Frontal cortex (tissue), 4 donors: ENCODE results near the gene SATB2. TPM values are rescaled to one million over a fixed set of nuclear protein-coding genes. Genes with fewer than 3 reads are reported as not detected.

ENCODE experiments used
- DNase-seq, 2 donors: peaks; one replicate each; pipeline ENCODE4 v3.0.0; 2012; ENCODE audit warnings: low spot score in 2 of 2
- FAIRE-seq: peaks from 2 replicates; lab custom pipeline; 2012; peaks lifted over from hg19 to GRCh38; lab: Jason Lieb, UNC
- total RNA-seq: library from RNA; depleted of rRNA; stranded (reverse); fragments of >200 nt; gene quantifications from one replicate; pipeline ENCODE4 v1.2.3, GENCODE V29; 2014
- donor health status: control.
- donor health status: control.
- donor health status: control.

Gene SATB2
- total RNA-seq, 1 donor from 2014 or later = 440 TPM

- DNase-seq = no peak
Observed at GRCh38 chr2:199424160-199424559, 33.6 kb downstream of the SATB2 start.

GRCh38 chr2:199419428-199419827 is 38.3 kb downstream of the SATB2 start:
- DNase-seq = no peak

More at GRCh38 chr2:199424160-199424559, 33.6 kb downstream of the SATB2 start:
- no peak for FAIRE-seq

GRCh38 chr2:199414465-199414864 is 43.3 kb downstream of the SATB2 start:
- DNase-seq (no peak), FAIRE-seq (no peak)

More at GRCh38 chr2:199419428-199419827, 38.3 kb downstream of the SATB2 start:
- no peak for FAIRE-seq

DNA sequence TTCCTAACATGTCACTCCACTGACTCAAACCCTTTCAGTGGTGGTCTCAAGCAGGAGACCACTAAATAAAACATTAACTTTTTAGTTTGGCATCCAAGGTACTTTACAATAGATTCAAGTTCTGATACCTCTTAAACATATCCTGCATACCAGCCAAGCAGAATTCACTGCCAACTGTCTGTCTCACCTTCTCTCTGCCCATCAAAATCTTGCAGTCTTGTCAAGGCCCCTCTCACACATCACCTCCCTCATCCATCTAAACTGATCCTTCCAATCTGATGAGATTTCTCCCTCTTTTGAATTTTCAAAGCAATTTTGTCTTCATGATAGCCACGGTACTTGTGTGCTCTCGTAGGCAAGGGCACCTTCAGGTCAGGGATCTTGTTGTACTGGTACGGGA is 43.7 kb downstream of the SATB2 start:
- DNase-seq (no peak), FAIRE-seq (no peak)

- no peak for FAIRE-seq
- DNase-seq = no peak
Observed at GRCh38 chr2:199409759-199410529, 47.8 kb downstream of the SATB2 start.

- FAIRE-seq = no peak
Observed at GRCh38 chr2:199407421-199407820, 50.3 kb downstream of the SATB2 start.

GRCh38 chr2:199405241-199405640 is 52.5 kb downstream of the SATB2 start:
- FAIRE-seq (no peak), DNase-seq (no peak)

More at GRCh38 chr2:199407421-199407820, 50.3 kb downstream of the SATB2 start:
- DNase-seq = no peak

- FAIRE-seq (no peak), DNase-seq (no peak)
Observed at GRCh38 chr2:199404841-199405240, 52.9 kb downstream of the SATB2 start.

DNA sequence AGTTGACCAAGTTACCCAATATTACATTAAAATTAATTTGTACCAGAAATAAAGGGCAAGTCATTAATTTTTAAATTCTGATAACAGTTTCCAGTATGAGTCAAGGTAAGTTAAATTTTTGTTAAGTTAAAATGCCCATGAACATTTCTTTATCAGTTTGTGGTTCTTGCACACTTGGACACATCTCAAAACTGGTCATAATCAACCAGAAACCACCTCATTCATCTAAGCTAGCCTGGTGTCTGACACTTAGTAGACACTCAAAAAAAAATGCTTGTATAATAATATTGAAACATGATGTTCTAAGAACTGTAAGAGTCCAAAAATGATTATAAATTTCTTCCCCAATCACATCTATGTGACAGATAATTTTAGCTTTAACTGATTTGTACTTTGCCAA is 62.4 kb downstream of the SATB2 start:
- DNase-seq = no peak
- FAIRE-seq = no peak

DNA sequence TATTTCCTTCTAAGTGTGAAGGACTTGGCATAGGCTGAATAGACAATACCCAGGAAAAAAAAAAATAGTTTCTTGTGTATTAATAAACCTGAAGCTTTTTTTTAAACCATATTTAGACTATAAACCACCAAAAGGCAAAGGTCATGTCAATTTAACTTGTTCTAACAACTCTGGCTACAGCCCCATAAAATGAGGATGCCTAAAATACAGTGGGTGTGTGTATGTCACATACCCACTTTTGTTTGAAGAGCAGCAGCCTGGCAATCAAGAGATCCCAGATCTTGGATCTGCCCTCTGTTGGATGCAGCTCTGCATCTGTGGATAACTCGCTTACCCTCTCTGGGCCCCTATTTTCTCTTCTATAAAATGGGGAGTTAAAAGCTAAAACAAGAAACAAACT is 65.4 kb downstream of the SATB2 start:
- FAIRE-seq = no peak

DNA sequence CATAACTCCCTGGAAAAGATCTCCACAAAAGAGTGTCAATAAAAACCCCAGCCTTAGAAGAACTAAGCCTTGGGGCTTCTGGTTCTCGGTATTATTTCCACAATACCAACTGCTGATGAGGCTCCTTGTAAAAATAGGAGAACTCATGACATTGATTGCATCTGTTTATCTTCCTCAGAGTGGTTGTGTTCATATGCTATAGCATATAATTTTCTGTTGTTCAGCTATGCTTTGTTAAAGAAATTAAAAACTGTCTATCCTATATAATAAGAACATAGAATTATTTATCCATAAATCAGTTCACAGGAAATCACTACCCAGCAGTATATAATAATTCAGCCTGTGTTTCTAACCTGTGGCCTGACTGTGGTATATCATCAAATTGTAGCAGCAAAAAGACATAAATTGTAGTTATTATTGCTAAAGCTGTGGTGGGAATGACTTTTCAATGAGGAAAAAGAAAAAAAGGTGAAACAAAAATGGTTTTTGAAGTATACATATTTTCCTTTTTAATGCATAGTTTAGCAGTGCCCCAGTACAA is 68.9 kb downstream of the SATB2 start:
- FAIRE-seq (no peak), DNase-seq (no peak)

More for the DNA sequence above, 65.4 kb downstream of the SATB2 start:
- no peak for DNase-seq

DNA sequence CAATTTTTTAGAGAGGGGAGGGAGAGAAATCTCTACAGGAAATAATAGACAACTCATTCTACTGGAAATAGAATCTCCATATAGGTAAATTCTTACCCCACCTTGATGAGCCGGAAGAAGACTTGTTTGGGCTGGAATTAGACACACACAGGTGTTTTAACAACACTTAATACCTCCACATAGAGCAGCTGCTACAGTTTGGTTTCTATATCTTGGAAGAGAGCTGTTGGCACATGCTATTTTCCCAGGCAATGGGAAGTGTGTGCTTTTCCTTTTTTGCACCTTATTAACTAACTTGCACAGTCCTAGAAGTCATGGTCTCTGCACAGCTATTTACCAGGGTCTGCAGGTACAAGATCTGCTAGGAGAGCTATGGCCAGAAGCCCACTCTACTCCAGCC is 73.7 kb downstream of the SATB2 start:
- FAIRE-seq (no peak), DNase-seq (no peak)

GRCh38 chr2:199383021-199383420 is 74.7 kb downstream of the SATB2 start:
- DNase-seq (no peak), FAIRE-seq (no peak)

DNA sequence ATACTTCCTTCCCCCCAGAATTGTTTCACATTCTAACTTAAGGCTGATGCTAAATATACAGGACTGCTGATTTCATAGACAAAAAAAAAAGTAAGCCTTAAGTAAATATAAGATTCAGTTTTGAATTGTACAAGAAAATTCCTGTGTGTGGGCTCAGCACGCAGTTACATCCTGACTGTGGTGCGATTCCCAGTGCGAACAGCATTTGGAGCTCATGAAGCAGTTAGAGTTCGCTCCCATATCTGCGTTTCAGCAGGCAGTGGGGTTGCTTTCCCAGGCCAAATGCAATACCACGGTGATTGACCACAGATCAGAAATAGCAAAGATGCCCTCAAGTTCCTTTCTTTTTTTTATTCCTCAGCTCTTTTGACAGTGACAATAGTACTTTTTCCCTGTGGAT is 75.6 kb downstream of the SATB2 start:
- DNase-seq = no peak
- no peak for FAIRE-seq

GRCh38 chr2:199381531-199381930 is 76.2 kb downstream of the SATB2 start:
- FAIRE-seq (no peak), DNase-seq (no peak)

DNA sequence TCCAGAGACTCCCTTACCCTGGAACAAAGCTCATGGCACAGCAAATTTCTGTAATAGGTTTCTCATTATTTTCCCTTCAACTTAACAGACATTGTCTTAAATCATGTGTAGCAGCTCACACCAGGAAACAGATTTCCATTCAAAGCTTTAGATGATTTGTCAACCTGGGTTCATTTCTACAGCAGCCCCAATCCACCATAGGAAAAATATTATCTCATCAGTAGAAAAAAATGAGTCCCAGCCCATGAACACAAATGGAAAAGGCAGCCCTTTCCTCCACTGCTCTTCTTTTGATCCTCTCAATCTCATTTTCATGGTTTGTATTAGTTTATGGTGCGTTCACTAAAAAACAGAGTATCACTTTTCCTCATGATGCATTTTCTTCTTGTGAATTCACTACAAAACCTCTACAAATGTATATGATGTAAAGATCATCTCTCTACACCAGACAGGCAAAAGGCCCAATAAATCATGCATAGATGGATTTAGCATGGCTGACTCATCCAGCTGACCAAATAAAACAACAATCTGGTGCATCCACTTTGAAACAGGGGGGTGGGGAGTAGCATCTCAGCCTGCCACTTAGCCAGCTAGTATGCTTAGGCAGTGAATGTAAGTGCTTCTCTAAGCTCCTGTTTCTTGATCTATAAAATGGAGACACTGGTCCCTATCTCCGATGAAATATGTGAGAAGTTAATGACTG is 78.6 kb downstream of the SATB2 start:
- DNase-seq = no peak
- no peak for FAIRE-seq

DNA sequence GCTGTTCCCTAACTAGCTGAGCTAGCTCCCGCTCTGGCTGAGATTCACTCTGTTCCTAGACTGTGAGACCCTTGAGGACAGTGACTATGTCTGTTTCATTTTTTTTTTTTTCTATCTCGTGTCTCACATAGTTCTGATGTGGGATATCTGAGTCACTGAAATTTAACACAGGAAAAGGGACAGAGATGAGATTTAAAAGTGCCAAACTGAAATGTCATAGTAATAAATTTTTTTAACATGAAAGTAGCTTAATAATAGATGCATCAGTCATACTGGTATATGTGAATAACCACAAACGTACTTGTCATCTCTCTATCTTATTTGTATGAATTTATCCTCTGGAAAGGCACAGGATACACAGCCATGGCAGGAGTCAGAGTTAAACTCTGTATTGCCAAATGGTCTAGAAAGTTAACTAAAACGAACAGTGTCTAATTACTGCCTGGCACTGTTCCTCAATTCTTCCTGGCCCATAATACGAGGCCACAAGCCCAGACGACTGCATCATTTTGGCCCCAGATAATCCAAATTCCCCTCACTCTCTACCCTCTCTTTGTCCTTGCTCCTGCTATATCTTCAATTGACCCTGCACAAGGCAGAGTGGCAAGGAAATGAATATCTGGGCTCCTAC is 87.5 kb downstream of the SATB2 start:
- FAIRE-seq (no peak), DNase-seq (no peak)

- DNase-seq = no peak
- no peak for FAIRE-seq
Observed at GRCh38 chr2:199366406-199366805, 91.3 kb downstream of the SATB2 start.

DNA sequence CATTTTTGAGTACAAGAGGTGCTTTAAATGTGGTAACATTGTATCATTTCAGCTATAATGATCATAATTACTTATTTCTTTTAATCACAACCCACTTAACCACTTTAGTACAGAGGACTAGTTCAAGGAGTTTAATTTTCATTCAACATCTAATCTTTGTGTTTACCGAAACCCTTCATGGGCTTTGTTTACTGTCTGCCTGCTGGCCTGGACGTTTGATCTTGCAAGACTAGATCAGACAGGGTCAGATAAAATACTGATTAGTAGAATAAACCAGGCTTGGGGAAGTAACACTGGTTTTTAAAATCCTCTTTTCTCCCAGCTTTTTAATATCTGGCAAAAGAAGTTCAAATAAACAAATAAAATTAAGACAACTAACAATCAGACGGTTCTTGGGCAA is 93.6 kb downstream of the SATB2 start:
- FAIRE-seq (no peak), DNase-seq (no peak)

GRCh38 chr2:199356412-199356811 is 101.3 kb downstream of the SATB2 start:
- no peak for DNase-seq
- FAIRE-seq = no peak

GRCh38 chr2:199348871-199349270 is 108.9 kb downstream of the SATB2 start:
- FAIRE-seq = no peak

More at GRCh38 chr2:199348871-199349270, 108.9 kb downstream of the SATB2 start:
- DNase-seq = no peak
